GM23338 (cell line): ENCODE measurements around the gene MXRA5. TPM values are rescaled to one million over a fixed set of nuclear protein-coding genes. Genes with fewer than 3 reads are reported as not detected.
"Not testable (repeated sequence)": the region's sequence is repeated elsewhere in the genome, so short reads cannot be mapped to it uniquely, and the experiment has no call there.

Experiments used
- ATAC-seq: fragments of 200-7000 bp; cut with Tn5 transposase; 3 replicates; pipeline ENCODE4 v1.9.1; 2020
- DNase-seq: peaks from one replicate; pipeline ENCODE4 v3.0.0-alpha.2; 2015; ENCODE audit warnings: low spot score
- H2AFZ ChIP-seq: fragments of 200-600 bp; sonication (generic); 2 replicates; pipeline ENCODE4 v1.8.0; 2016; ENCODE audit warnings: antibody characterized with exemption, mild to moderate bottlenecking, moderate library complexity
- H3F3A ChIP-seq: fragments of 200-600 bp; sonication (generic); replicated peaks from 2 replicates; pipeline ENCODE4 v1.8.0; 2017; ENCODE audit warnings: antibody characterized with exemption, mixed run types, low read depth
- H3K27ac ChIP-seq: fragments of 200-600 bp; sonication (generic); 2 replicates; pipeline ENCODE4 v1.6.1; 2016; ENCODE audit warnings: low read depth
- H3K27me3 ChIP-seq: fragments of 200-600 bp; sonication (generic); 2 replicates; pipeline ENCODE4 v1.8.0; 2016; ENCODE audit warnings: mild to moderate bottlenecking, mixed run types, moderate library complexity; ENCODE audit not compliant: insufficient read depth
- H3K36me3 ChIP-seq: fragments of 200-600 bp; sonication (generic); 2 replicates; pipeline ENCODE4 v1.8.0; 2016; ENCODE audit warnings: mild to moderate bottlenecking; ENCODE audit not compliant: insufficient read depth
- H3K4me1 ChIP-seq: fragments of 200-600 bp; sonication (generic); 2 replicates; pipeline ENCODE4 v1.8.0; 2016; ENCODE audit warnings: mild to moderate bottlenecking, moderate library complexity; ENCODE audit not compliant: insufficient read depth
- H3K4me2 ChIP-seq: fragments of 200-600 bp; sonication (generic); 2 replicates; pipeline ENCODE4 v1.7.1; 2017; ENCODE audit warnings: mixed run types
- H3K4me3 ChIP-seq: fragments of 200-600 bp; sonication (generic); 2 replicates; pipeline ENCODE4 v1.6.1; 2016; ENCODE audit warnings: mixed run types
- H3K79me2 ChIP-seq: fragments of 200-600 bp; sonication (generic); replicated peaks from 2 replicates; pipeline ENCODE4 v1.8.0; 2017; ENCODE audit warnings: mild to moderate bottlenecking; ENCODE audit not compliant: insufficient read depth
- H3K9me2 ChIP-seq: fragments of 200-600 bp; sonication (generic); 2 replicates; pipeline ENCODE4 v1.8.0; 2017; ENCODE audit not compliant: insufficient read depth
- H4K20me1 ChIP-seq: fragments of 200-600 bp; sonication (generic); replicated peaks from 2 replicates; pipeline ENCODE4 v1.8.0; 2017; ENCODE audit warnings: mild to moderate bottlenecking; ENCODE audit not compliant: insufficient read depth
- H3K27ac Mint-ChIP-seq: 2 replicates; pipeline ENCODE4 v1.8.0; 2020; ENCODE audit warnings: inconsistent platforms, mild to moderate bottlenecking, moderate library complexity, mixed read lengths
- H3K27me3 Mint-ChIP-seq: 3 replicates; pipeline ENCODE4 v1.8.0; 2022; ENCODE audit warnings: low read depth, mild to moderate bottlenecking, moderate library complexity, mixed read lengths, inconsistent platforms; ENCODE audit not compliant: insufficient read depth, poor library complexity
- H3K36me3 Mint-ChIP-seq: 3 replicates; pipeline ENCODE4 v1.8.0; 2021; ENCODE audit warnings: low read depth, mild to moderate bottlenecking, inconsistent platforms, moderate library complexity, mixed read lengths
- H3K4me1 Mint-ChIP-seq: 3 replicates; pipeline ENCODE4 v1.8.0; 2020; ENCODE audit warnings: mild to moderate bottlenecking, inconsistent platforms, mixed read lengths
- H3K4me3 Mint-ChIP-seq: 3 replicates; pipeline ENCODE4 v1.8.0; 2021; ENCODE audit warnings: moderate library complexity, mild to moderate bottlenecking, inconsistent platforms, mixed read lengths
- H3K9me3 Mint-ChIP-seq: 3 replicates; pipeline ENCODE4 v1.8.0; 2020; ENCODE audit warnings: moderate library complexity, mild to moderate bottlenecking, inconsistent platforms, mixed read lengths
- CREB1 ChIP-seq: fragments of 250-450 bp; sonication (Bioruptor Pico); IDR thresholded peaks from 2 replicates; pipeline ENCODE4 v1.5.0; 2020; ENCODE audit warnings: low read depth, mild to moderate bottlenecking, moderate library complexity
- EZH2 ChIP-seq: fragments of 200-600 bp; sonication (generic); IDR thresholded peaks from one replicate; pipeline ENCODE4 v1.8.0; 2017; ENCODE audit warnings: antibody characterized with exemption, mild to moderate bottlenecking, low read depth; ENCODE audit not compliant: unreplicated experiment
- EZH2phosphoT487 ChIP-seq: fragments of 200-600 bp; sonication (generic); IDR thresholded peaks from one replicate; pipeline ENCODE4 v1.8.1; 2018; ENCODE audit warnings: antibody characterized with exemption; ENCODE audit not compliant: unreplicated experiment
- NANOG ChIP-seq: IDR thresholded peaks from 2 replicates; pipeline ENCODE4 v1.6.1; 2016; ENCODE audit warnings: antibody characterized with exemption, borderline replicate concordance
- REST ChIP-seq: IDR thresholded peaks from one replicate; pipeline ENCODE4 v1.6.1; 2018; ENCODE audit warnings: antibody characterized with exemption; ENCODE audit not compliant: unreplicated experiment
- ZNF114 ChIP-seq: fragments of 250-450 bp; sonication (Bioruptor Pico); IDR thresholded peaks from 2 replicates; pipeline ENCODE4 v1.5.0; 2020; ENCODE audit warnings: mild to moderate bottlenecking, moderate library complexity
- ZNF462 ChIP-seq: fragments of 250-450 bp; sonication (Bioruptor Pico); IDR thresholded peaks from 2 replicates; pipeline ENCODE4 v1.5.0; 2020; ENCODE audit warnings: mild to moderate bottlenecking, moderate library complexity
- polyA plus RNA-seq: library from polyadenylated mRNA; unstranded; fragments of >200 nt; fragmentation: Nextera tagmentation; extraction: Ambion mirVana; gene quantifications from 2 replicates; pipeline ENCODE4 v1.2.1, GENCODE V29; 2016
- total RNA-seq: library from RNA; depleted of rRNA; stranded (reverse); fragments of >200 nt; shearing (Covaris generic); gene quantifications from 2 replicates; pipeline ENCODE4 v1.2.3, GENCODE V29; 2014
- TF ChIP-seq, protein P1 (sequence below): IDR thresholded peaks from 2 replicates; pipeline ENCODE4 v1.6.1; 2016; ENCODE audit warnings: antibody characterized with exemption

MXRA5 gene
- total and polyA plus RNA-seq, 2 experiments from 2014 or later, result 0.45 to 2.6 TPM

DNA sequence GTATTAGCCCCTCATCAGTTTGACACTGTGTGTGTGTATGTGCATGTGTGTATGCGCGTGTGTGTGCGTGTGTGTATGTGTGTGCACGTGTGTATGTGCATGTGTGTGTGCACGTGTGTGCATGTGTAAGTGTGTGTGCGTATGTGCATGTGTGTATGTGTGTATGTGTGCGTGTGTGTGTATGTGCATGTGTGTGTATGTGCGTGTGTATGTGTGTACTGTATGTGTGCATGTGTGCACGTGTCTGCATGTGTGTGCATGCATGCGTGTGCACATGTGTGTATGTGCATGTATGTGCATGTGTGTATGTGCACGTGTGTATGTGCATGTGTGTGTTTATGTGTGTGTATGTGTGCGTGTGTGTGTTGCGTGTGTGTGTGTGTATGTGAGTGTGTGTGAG is 31.1 kb upstream of the MXRA5 start (continued):
- TF ChIP-seq REST (no peak), CREB1 (no peak), ZNF114 (CRISPR knock-in tag) (no peak)

DNA sequence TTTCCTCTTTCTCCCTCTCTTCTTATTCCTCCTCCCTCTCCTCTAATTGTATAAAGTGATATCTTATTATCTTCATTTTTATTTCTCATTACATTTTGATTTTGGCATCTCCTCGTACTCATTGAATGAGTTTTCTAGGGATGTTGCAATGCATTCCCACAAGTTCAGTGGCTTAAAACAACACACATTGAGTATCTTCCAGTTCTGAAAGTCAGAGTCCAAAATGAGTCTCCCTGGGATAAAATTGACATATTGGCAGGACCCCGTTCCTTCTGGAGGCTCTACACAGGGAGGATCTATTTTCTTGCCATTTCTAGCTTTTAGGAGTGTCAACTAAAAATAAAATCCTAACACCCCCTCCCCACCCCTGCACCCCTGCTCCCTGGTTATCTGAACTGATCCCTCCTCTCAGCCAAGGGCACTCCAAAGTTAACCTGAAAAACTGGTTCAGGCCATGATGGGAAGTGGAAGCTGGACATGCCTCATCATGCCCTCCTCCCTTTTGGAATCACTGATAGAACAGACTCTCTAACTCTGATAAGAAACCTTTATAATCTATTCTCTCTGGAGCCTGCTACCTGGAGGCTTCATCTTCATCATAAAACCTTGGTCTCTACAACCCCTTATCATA is 29.5 kb upstream of the MXRA5 start:
- H3K4me1 Mint-ChIP-seq, result not testable (repeated sequence)

DNA sequence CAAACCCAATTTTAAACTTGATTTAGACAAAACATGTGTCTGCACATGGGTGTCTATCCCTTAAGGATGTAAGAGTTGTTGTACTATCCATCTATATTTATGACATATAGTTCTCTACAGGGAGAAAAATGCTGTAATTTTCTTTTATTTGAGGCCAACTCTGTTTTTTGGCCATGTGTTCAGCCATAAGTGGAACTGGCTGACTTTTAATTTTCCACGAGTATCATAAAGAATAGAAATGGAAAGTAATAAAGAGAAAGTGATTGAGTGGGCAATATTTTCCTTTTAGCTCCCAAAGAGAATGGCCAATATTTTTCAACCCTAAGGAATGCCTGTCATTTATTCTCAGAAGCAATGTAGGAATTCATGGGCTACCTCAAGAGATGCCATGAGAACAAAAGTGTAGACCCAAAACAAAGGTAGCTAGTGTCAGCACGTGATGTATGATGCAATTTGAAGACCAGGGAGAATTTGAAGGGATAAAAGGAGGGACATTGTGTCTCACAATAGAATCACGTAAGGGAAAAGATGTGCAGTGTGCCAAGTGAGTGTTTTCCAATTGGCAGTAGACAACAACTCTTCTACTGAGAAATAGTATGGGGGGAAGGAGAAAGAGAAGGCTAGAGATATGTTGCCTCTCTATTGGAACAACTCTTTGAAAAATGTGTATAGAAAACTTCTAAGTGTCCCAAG is 27.8 kb upstream of the MXRA5 start:
- Mint-ChIP-seq H3K27me3 (peaks cover 2% of the 10 kb centered on the region), H3K36me3 (0 out of 3 replicates have a peak, but pooled peaks cover 2% of the 10 kb centered on the region), H3K4me3 (no peak overlapping the region), H3K9me3 (peaks cover 8% of the 10 kb centered on the region; the same call in 2 of the 3 replicates), H3K27ac (no peak overlapping the region), H3K4me1 (no peaks in the 10 kb centered on the region)
- H3K27me3 ChIP-seq, result no peaks in the 10 kb centered on the region
- H3K27ac ChIP-seq, result no peak overlapping the region
- no peak for DNase-seq
- no peaks in the 10 kb centered on the region for H4K20me1 ChIP-seq
- no peaks in the 10 kb centered on the region for H3F3A ChIP-seq
- no peaks in the 10 kb centered on the region for H3K4me1 ChIP-seq
- no peak for ATAC-seq
- H2AFZ ChIP-seq, result no peak overlapping the region
- no peak overlapping the region for H3K4me3 ChIP-seq
- no peaks in the 10 kb centered on the region for H3K79me2 ChIP-seq
- no peak overlapping the region for H3K4me2 ChIP-seq
- H3K36me3 ChIP-seq, result no peaks in the 10 kb centered on the region
- H3K9me2 ChIP-seq, result no peaks in the 10 kb centered on the region
- TF ChIP-seq, protein P1, sequence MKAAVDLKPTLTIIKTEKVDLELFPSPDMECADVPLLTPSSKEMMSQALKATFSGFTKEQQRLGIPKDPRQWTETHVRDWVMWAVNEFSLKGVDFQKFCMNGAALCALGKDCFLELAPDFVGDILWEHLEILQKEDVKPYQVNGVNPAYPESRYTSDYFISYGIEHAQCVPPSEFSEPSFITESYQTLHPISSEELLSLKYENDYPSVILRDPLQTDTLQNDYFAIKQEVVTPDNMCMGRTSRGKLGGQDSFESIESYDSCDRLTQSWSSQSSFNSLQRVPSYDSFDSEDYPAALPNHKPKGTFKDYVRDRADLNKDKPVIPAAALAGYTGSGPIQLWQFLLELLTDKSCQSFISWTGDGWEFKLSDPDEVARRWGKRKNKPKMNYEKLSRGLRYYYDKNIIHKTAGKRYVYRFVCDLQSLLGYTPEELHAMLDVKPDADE, result no peak
- TF ChIP-seq ZNF114 (CRISPR knock-in tag) (no peak), EZH2phosphoT487 (no peak), NANOG (no peak), EZH2 (no peak), ZNF462 (CRISPR knock-in tag) (no peak)

More for the DNA sequence above, 29.5 kb upstream of the MXRA5 start:
- H3K27me3 ChIP-seq, H2AFZ ChIP-seq, H3K36me3 ChIP-seq, H3K79me2 ChIP-seq, H4K20me1 ChIP-seq, H3K9me3 Mint-ChIP-seq, ATAC-seq, H3K36me3 Mint-ChIP-seq, H3F3A ChIP-seq, H3K27me3 Mint-ChIP-seq, H3K4me3 ChIP-seq, H3K9me2 ChIP-seq, H3K4me1 ChIP-seq, DNase-seq, H3K27ac ChIP-seq, H3K4me2 ChIP-seq, H3K27ac Mint-ChIP-seq, H3K4me3 Mint-ChIP-seq: not testable (repeated sequence)
